ENCODE measurements around the gene LDLRAD4. TPM values are rescaled to one million over a fixed set of nuclear protein-coding genes. Genes with fewer than 3 reads are reported as not detected.

LDLRAD4 gene
- total RNA-seq, 1 experiment from 2014 or later = 15.5 TPM

DNA sequence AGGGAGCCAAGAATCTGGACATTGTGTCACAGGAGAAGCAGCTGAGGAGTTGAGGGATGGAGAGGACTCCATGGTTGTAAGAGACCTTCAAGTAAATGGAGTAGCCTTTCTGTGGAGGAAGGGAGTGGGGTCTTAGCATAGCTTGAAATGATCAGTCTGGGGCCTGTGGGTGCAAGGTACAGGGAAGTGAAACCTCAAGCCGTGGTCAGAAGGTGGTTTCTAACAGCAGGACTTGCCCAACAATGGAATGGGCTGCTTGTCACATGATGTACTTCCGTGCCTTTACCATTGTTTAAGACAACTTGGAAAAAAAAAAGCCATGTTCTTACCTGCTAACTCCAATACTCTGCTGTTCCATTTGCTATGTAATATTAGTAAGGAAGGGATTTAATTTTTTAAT lies 140.7 kb downstream of the LDLRAD4 start:
- in situ Hi-C loops (cut with HindIII; ENCODE audit: low pct_unique_long_range_greater_than_20kb, low sequenced_read_pairs) = no loop called here

DNA sequence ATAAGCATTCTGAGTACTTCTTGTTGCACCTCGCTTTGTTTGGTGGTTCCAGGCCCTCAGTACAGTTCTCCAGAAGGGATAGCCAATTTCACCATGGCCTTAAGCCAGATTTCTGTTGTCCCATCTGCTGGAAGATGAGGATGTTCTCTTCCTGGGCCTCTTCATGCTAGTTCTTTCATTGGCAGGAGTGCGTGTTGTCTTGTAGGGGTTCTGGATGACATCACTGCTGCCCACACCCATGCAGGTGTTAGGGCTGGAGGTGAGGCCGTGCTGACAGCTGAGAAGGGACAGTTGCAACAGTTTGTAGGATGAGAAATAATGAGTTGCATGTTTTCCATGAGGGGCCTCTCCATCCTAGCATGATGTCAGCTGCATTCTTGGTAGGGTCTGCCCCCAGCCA lies 142.9 kb downstream of the LDLRAD4 start:
- in situ Hi-C loops (cut with HindIII; ENCODE audit: low pct_unique_long_range_greater_than_20kb, low sequenced_read_pairs) = no loop called here
- DNase-seq (ENCODE audit: low read depth, low spot score) = no peak

More for the DNA sequence above, 140.7 kb downstream of the LDLRAD4 start:
- no peak for DNase-seq (ENCODE audit: low read depth, low spot score)

DNA sequence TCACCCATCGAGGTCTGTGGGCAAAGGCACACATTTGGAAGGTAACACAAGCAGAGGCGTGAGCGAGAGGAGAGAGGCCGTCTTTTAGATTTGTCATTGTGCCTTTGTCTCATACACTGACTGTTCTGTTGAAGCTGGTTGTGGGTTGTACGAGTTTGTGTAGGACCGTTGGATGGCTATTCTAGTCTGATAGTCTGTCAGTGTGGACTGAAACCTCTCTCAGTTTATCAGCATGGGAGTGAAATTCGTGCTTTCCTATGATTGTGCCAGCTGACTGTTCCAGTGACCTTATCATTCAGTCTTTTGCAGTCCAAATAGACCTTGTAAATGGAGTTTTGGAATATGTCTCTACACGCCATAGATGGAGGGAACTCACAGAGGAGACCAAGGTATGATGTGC lies 143.5 kb downstream of the LDLRAD4 start:
- in situ Hi-C loops (cut with HindIII; ENCODE audit: low pct_unique_long_range_greater_than_20kb, low sequenced_read_pairs) = no loop called here

DNA sequence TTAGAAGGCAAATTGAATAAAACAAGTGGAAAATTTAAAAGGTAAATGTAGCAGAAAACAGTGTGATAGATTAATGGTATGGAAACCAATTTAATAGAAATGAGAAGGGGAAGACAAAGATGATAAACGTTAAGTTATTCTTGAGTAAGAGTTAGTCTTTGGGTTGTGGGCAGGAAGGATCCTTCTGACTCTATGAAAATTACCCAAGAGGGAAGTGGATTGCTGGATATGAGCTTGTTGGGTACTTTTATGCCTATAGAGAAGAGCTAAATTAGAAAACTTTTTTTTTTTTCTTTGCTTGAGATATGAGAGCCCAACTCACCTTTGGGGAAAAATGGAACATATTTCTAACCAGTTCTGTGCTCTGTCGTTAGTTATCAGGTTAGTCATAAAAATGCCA lies 144.0 kb downstream of the LDLRAD4 start:
- in situ Hi-C loops (cut with HindIII; ENCODE audit: low pct_unique_long_range_greater_than_20kb, low sequenced_read_pairs) = no loop called here
- no peak for DNase-seq (ENCODE audit: low read depth, low spot score)

More for the DNA sequence above, 143.5 kb downstream of the LDLRAD4 start:
- DNase-seq (ENCODE audit: low read depth, low spot score) = no peak

DNA sequence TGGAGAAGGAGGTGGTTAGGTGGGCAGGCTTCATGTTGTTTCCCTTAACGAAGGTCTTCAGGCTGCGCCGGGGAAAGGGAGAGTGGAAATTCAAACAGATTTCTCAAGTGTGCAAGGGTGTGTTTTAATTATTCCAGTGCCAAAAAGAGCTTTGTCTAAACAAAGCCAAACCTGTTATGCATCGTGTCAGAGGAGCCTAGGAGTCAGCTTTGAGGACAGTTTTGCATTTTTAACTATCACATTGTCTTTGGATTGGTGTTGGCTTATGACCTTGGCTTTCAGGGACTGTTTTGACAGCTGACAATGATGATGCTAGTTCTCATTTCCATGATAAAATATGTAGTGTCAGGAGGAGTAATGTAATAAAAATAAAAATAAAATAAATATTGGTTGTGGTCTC lies 144.8 kb downstream of the LDLRAD4 start:
- DNase-seq (ENCODE audit: low read depth, low spot score) = no peak
- in situ Hi-C loops (cut with HindIII; ENCODE audit: low pct_unique_long_range_greater_than_20kb, low sequenced_read_pairs) = no loop called here

DNA sequence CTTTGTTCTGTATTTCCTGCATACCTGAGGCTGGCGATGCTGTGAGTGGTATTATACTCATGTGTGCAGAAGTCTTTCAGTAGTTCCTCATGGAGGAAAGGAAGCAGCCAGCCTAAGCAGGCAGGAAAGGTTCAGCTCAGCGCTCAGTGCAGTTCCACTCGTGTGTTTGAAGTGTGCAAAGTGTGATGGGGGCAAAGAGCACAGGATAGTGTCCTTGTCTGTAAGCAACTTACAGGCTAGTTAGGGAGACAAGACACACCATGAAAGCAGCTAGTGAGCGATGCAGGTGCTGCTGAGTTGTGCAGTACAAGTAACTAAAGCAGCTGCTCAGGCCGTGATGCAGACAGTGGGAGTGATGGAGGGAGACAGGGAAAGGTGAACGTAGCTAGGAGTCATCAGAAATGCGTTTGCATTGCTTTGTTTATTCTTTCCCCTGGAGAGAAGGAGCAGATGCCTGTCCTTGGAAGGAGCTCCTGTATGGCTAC lies 146.2 kb downstream of the LDLRAD4 start:
- in situ Hi-C loops (cut with HindIII; ENCODE audit: low pct_unique_long_range_greater_than_20kb, low sequenced_read_pairs) = no loop called here
- no peak for DNase-seq (ENCODE audit: low read depth, low spot score)

DNA sequence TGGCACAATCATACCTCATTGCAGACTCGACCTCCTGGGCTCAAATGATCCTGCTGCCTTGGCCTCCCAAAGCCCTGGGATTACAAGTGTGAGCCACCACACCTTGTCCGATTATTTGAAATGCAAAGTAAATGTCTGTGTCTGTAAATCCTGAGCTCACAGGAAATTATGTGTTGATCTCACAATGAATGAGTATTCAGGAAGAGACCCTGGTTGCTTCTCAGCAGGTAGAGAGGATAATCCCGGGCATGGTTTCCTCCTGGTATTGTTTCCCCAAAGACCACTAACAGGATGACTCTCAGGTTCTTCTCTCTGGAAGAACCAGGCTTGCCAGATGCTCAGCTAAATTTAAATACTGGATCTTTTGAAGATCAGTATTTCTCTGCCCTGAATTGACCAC lies 147.6 kb downstream of the LDLRAD4 start:
- in situ Hi-C loops (cut with HindIII; ENCODE audit: low pct_unique_long_range_greater_than_20kb, low sequenced_read_pairs) = no loop called here
- DNase-seq (ENCODE audit: low read depth, low spot score) = no peak

DNA sequence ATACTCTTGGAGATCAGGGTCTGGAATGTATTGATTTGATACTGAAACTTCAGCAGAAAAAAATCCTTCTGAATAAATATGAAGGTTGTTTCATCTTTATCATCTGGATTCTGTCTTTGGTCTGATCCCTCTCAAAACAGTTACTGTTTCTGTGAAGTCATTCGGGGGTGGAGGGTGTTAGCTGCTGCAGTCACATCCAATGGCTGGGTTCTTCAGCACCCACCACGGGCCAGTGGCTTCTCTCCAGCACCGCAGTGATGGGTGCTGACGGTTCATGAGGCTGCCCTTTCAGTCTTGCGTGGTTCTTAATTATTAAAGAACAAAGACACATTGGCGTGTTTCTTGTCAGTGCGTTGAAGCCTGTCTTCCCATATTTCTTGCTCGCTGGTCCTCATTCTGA lies 148.0 kb downstream of the LDLRAD4 start:
- DNase-seq (ENCODE audit: low read depth, low spot score) = no peak
- in situ Hi-C loops (cut with HindIII; ENCODE audit: low pct_unique_long_range_greater_than_20kb, low sequenced_read_pairs) = no loop called here

DNA sequence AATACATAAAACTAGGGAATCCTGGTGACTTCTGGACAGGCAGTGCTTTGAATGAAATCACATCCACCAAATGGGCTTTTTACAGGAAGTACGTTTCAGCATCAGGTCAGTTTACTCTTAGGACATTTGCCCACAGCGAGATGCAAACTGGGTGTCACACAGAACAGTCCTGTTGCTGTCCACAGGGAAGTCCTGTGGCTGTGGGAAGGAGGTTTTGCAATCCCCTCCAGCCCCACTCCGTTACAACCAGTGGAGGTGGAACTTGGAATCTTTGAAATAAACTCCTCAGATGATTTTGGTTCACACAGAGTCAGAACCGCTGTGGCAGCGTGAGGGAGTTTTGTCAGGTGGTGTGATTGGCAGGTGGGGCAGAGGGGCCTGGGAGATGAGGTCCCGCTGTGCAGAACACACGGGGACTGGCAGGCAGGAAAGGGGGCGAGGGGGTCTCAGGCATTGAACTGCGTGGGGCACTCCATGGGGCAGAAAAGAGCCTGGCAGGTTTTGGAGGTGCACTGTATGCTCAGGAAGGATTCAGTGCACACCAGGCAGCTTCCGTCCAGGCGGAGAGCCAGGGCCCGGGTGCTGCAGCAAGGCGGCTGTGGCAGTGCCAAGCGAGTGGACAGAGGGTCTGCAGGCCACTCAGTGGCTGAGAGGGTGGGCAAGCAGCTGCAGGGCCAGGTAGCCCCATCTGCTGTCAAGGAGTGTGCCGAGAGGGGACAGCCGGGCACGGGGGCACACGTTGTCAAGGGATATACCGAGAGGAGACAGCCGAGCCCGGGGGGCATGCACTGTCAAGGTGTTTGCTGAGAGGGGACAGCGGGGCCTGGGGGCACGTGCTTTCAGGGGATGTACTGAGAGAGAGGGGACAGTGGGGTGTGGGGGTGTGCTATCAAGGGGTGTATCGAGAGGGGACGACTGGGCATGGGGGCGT lies 148.7 kb downstream of the LDLRAD4 start:
- in situ Hi-C loops (cut with HindIII; ENCODE audit: low pct_unique_long_range_greater_than_20kb, low sequenced_read_pairs) = no loop called here
- no peak for DNase-seq (ENCODE audit: low read depth, low spot score)

DNA sequence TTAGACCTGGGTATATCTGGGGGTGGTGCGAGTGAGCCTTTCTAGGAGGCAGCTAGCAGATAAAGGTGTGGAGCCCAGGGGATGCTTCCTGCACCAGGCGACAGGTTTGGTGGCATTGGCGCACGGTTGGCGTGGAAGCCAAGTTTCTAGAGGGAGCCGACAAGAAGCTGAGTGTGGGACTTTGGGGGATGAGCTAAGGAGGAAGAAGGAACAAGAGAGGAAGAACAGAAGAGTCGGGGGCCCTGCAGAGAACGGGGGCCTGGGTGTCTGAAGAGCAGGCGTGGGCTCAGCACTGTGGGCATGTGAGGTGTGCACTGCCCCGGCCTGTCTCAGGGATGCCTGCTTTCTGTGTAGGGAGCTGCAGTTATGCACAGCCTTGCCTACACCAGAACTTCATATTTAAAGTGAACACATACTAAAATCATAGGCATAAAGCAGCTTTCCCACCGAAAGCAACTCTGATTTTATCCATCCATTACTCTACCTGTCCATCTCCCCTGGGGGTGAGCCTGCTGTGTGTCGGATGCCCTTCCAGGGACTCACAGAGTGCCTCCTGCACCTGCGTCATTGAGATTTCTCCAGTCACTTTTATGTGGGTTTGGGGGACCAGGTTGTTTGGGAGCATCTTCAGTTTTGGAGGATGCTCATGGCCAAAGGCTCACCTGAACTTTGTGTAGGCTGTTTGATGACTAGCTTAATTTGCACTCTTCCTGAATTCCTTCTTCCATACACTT lies 149.7 kb downstream of the LDLRAD4 start:
- in situ Hi-C loops (cut with HindIII; ENCODE audit: low pct_unique_long_range_greater_than_20kb, low sequenced_read_pairs) = no loop called here
- DNase-seq (ENCODE audit: low read depth, low spot score) = no peak

DNA sequence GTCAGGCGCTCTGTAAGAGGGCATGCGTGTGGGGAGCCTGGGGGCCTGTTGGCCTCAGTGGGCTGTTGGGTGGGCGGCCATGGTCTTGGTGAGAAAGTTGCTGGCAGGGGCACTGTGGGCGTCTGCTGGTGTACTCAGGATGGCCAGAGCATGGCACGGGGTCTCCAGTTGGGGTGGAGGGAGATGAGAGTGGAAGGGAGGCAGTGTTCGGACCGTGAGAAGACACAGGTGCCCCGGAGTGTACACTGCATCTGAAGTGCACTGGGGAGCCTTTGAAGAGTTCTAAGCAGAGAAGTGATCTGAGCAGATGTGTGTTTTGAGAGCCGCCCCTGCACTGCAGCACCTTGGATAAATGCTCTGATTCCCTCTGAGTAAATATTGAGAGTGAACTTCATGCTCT lies 150.8 kb downstream of the LDLRAD4 start:
- no peak for DNase-seq (ENCODE audit: low read depth, low spot score)
- in situ Hi-C loops (cut with HindIII; ENCODE audit: low pct_unique_long_range_greater_than_20kb, low sequenced_read_pairs) = no loop called here

DNA sequence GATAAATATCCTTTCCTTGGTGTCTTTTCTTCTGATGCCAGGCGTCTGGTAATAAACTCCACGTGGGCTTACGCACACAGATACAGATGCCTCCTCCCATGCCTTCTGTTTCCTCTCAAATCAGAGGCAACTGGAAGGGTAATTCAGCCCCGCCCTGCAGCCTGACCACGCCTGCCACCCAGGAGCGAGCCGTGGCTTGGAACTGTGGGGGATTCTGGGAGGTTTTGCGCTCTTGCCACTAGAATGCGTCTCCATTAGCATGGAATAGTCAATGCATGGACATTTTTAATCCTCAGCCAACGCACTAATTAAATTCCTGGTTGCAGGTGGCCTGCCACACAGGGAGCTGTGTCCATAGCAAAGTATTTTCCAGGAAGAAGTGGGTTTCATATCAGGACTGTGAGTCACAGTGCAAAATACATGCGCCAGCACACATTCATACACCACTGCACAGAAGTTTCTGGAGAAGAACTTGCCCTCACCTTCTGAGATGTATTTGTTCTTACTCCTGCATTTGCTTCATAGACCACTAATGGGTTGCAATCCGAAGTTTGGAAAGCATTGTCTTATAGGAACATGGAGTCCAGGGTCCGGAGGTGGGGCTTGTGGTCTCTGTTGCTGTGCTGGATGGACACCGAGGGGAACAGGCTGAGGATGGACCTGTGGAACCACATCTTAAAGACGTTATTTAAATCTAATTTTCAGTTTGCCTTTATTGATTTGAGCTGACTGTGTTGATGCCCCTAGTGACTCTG lies 151.4 kb downstream of the LDLRAD4 start:
- in situ Hi-C loops (cut with HindIII; ENCODE audit: low pct_unique_long_range_greater_than_20kb, low sequenced_read_pairs) = no loop called here
- no peak for DNase-seq (ENCODE audit: low read depth, low spot score)

DNA sequence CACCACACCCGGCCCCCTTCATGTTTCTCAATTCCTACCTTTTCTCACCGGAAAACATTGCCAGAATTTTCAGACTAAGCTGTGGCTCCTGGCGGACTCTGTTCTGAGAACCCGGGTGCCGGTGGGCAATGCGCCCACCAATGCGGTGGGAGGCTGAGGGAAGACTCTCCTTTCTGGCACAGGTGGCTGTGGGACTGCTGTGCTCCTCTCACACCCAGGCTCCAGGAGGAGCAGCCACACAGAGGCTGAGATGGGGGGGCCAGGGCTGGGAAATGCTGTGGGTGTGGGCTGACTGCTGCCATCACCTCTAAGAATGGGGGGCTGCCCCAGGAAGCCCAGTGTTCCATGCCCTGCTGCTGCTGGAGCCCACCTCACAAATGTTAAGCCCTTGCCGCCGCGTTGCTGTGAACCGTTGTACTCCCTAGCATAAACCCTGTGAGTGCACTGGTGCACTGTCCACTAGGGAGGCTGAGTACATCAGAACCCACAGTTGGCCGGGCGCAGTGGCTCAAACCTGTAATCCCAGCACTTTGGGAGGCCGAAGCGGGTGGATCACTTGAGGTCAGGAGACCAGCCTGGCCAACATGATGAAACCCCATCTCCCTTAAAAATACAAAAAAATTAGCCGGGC lies 152.6 kb downstream of the LDLRAD4 start:
- in situ Hi-C loops (cut with HindIII; ENCODE audit: low pct_unique_long_range_greater_than_20kb, low sequenced_read_pairs) = no loop called here
- DNase-seq (ENCODE audit: low read depth, low spot score) = no peak

DNA sequence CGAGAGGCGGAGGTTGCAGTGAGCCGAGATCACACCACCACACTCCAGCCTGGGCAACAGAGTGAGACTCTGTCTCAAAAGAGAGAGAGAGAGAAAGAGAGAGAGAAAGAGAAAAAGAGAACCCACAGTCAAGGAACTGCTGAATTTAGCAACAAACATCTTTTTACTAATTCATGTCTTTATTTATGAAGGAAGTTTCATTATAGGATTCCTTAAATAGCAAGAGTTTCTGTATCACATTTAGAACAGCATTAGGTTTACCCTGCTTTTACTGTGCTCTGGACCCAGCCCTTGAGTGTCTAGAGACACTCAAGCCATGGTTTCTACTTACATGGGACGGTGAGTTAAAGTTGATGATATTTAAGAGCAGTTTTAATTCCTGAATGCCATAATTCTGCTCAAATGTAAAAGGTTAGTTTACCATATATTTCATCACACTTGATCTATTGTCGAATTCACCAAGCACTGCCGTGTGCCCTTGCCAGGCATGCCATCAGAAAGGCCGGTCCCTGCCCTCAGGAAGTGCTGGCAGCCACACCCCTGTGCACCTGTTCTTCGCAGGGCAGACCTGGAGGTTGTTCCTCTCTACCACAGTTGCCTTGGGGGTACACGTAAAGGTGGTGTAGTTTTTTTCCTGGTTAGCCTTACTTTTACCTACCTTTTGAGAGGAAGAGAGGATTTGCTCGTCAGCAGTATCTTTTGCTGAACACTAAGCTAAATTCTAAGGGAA lies 153.3 kb downstream of the LDLRAD4 start:
- in situ Hi-C loops (cut with HindIII; ENCODE audit: low pct_unique_long_range_greater_than_20kb, low sequenced_read_pairs) = no loop called here
- DNase-seq (ENCODE audit: low read depth, low spot score) = no peak

DNA sequence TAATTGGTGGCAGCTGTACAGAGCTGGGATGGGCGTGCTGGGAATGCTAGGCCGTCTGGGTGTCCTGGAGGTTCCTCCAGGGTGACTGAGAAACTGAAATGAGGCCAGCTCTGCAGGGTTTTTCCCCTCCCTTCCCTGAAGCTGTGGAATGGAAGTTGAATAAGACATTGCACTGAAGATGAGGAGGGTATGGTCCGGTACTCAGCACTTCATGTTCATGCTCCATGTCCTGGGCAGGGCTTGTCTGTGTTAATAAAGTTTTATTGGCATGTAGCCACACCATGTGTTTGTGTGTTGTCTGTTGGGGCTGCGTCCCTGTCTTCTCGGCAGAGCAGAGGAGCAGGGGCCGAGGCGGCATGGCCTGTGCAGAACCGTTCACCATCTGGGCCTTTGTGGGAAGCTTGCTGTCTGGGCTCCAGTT lies 154.0 kb downstream of the LDLRAD4 start:
- DNase-seq (ENCODE audit: low read depth, low spot score) = no peak
- in situ Hi-C loops (cut with HindIII; ENCODE audit: low pct_unique_long_range_greater_than_20kb, low sequenced_read_pairs) = no loop called here

DNA sequence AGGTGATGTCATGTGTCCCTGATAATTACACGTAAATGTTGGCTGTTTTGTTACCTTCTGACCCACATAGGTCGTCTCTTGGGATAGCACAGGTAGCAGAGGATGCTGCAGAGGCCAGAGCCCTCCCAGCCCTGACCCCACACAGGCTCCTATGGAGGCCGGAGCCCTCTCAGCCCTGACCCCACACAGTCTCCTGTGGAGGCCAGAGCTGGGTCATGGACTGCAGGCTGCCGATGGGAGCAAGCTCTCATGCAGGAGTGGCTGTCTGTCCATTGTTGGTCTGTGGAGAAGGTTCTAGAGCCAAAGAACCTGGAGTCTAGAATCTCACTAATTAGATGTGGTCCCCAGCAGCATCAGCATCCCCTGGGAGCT lies 155.5 kb downstream of the LDLRAD4 start:
- in situ Hi-C loops (cut with HindIII; ENCODE audit: low pct_unique_long_range_greater_than_20kb, low sequenced_read_pairs) = no loop called here
- DNase-seq (ENCODE audit: low read depth, low spot score) = no peak

Measured in SK-MEL-5 (cell line).